IMR-90 (cell line): ENCODE data around the gene PIP4P1. TPM values are rescaled to one million over a fixed set of nuclear protein-coding genes. Genes with fewer than 3 reads are reported as not detected.

ENCODE experiments used
- ATAC-seq: fragments of 200-7000 bp; cut with Tn5 transposase; 2 replicates; pipeline ENCODE4 v1.9.1; 2020; ENCODE audit warnings: low read depth, mild to moderate bottlenecking, moderate library complexity
- BruUV-seq: library from RNA; stranded (reverse); fragments of 400-500 nt; replicated peaks from 2 replicates; lab custom pipeline; 2021; lab: Mats Ljungman, UMichigan
- CTCF ChIA-PET: fragments of 300-600 bp; formaldehyde crosslinking; extraction: SDS; loops from one replicate; lab custom pipeline; 2021; ENCODE audit warnings: antibody characterized with exemption; lab: Yijun Ruan, JAX
- POLR2A ChIA-PET: fragments of 300-600 bp; sonication (Branson Sonifier 250); formaldehyde crosslinking; loops from one replicate; lab custom pipeline; 2022; ENCODE audit warnings: antibody characterized with exemption; ENCODE audit not compliant: unreplicated experiment; lab: Charles Lee
- DNase-seq: peaks from one replicate; pipeline ENCODE4 v3.0.0; 2013
- H2AFZ ChIP-seq: replicated peaks from 2 replicates; pipeline ENCODE3; 2013; ENCODE audit warnings: low read length, mild to moderate bottlenecking; ENCODE audit not compliant: poor library complexity
- H2AK5ac ChIP-seq: 2 replicates; pipeline ENCODE4 v1.6.1; 2013; ENCODE audit warnings: low read depth, low read length, inconsistent platforms
- H2AK9ac ChIP-seq: replicated peaks from 2 replicates; pipeline ENCODE3; 2013; ENCODE audit warnings: mild to moderate bottlenecking, low read depth, low read length, moderate library complexity; ENCODE audit not compliant: poor library complexity
- H2BK120ac ChIP-seq: 2 replicates; pipeline ENCODE4 v1.6.1; 2013; ENCODE audit warnings: low read depth, low read length, inconsistent platforms
- H2BK15ac ChIP-seq: 3 replicates; pipeline ENCODE4 v1.6.1; 2013; ENCODE audit warnings: low read depth, low read length, inconsistent platforms
- H2BK20ac ChIP-seq: 2 replicates; pipeline ENCODE4 v1.6.1; 2013; ENCODE audit warnings: low read depth, mild to moderate bottlenecking, inconsistent platforms, low read length, moderate library complexity
- H2BK5ac ChIP-seq: 2 replicates; pipeline ENCODE4 v1.6.1; 2013; ENCODE audit warnings: mild to moderate bottlenecking, low read depth, low read length, inconsistent platforms; ENCODE audit not compliant: poor library complexity, severe bottlenecking
- H3K14ac ChIP-seq: replicated peaks from 2 replicates; pipeline ENCODE4 v1.6.1; 2013; ENCODE audit warnings: low read depth, low read length, inconsistent platforms
- H3K18ac ChIP-seq: 2 replicates; pipeline ENCODE4 v1.6.1; 2013; ENCODE audit warnings: low read depth, low read length, control low read depth
- H3K23ac ChIP-seq: 2 replicates; pipeline ENCODE4 v1.6.1; 2013; ENCODE audit warnings: low read depth, low read length, inconsistent platforms
- H3K27ac ChIP-seq: 2 replicates; pipeline ENCODE4 v1.5.1; 2013; ENCODE audit warnings: mild to moderate bottlenecking, control low read depth, low read length; ENCODE audit not compliant: insufficient read depth
- H3K27me3 ChIP-seq: 2 replicates; pipeline ENCODE4 v1.6.1; 2013; ENCODE audit warnings: low read length; ENCODE audit not compliant: control insufficient read depth, insufficient read depth
- H3K36me3 ChIP-seq: 2 replicates; pipeline ENCODE4 v1.6.1; 2013; ENCODE audit warnings: low read length, mixed read lengths; ENCODE audit not compliant: control insufficient read depth, insufficient read depth
- H3K4ac ChIP-seq: 2 replicates; pipeline ENCODE4 v1.6.1; 2013; ENCODE audit warnings: low read depth, low read length, inconsistent platforms
- H3K4me1 ChIP-seq: 2 replicates; pipeline ENCODE4 v1.6.1; 2013; ENCODE audit warnings: low read length, mixed read lengths; ENCODE audit not compliant: control insufficient read depth, insufficient read depth
- H3K4me2 ChIP-seq: 2 replicates; pipeline ENCODE4 v1.6.1; 2013; ENCODE audit warnings: low read depth, mild to moderate bottlenecking, control low read depth, low read length, moderate library complexity
- H3K4me3 ChIP-seq: 2 replicates; pipeline ENCODE4 v1.5.1; 2013; ENCODE audit warnings: low read depth, mild to moderate bottlenecking, control low read depth, low read length, moderate library complexity; ENCODE audit not compliant: insufficient read depth
- H3K56ac ChIP-seq: 2 replicates; pipeline ENCODE4 v1.6.1; 2013; ENCODE audit warnings: low read length, inconsistent platforms; ENCODE audit not compliant: insufficient read depth; ENCODE audit errors: extremely low read depth
- H3K79me1 ChIP-seq, 2 experiments: 2 replicates each; pipeline ENCODE4 v1.6.1; 2013; ENCODE audit warnings: low read length in 2 of 2, inconsistent platforms in 1 of 2, low read depth in 1 of 2
- H3K9ac ChIP-seq: 2 replicates; pipeline ENCODE4 v1.6.1; 2013; ENCODE audit warnings: low read depth, low read length, control low read depth
- H3K9me1 ChIP-seq: 2 replicates; pipeline ENCODE4 v1.6.1; 2013; ENCODE audit warnings: low read length, inconsistent platforms; ENCODE audit not compliant: insufficient read depth
- H3K9me3 ChIP-seq: 2 replicates; pipeline ENCODE4 v1.6.1; 2013; ENCODE audit warnings: low read length; ENCODE audit not compliant: control insufficient read depth, insufficient read depth
- H4K20me1 ChIP-seq: 2 replicates; pipeline ENCODE4 v1.6.1; 2013; ENCODE audit warnings: low read length, inconsistent platforms; ENCODE audit not compliant: insufficient read depth
- H4K5ac ChIP-seq: 2 replicates; pipeline ENCODE4 v1.6.1; 2013; ENCODE audit warnings: mild to moderate bottlenecking, low read depth, low read length, control low read depth
- H4K8ac ChIP-seq, 2 experiments: 2 replicates each; pipeline ENCODE4 v1.6.1; 2013; ENCODE audit warnings: low read depth in 2 of 2, low read length in 2 of 2, control low read depth in 1 of 2, inconsistent platforms in 1 of 2
- H4K91ac ChIP-seq: 2 replicates; pipeline ENCODE4 v1.6.1; 2013; ENCODE audit warnings: low read depth, low read length, inconsistent platforms; ENCODE audit not compliant: insufficient read depth
- CEBPB ChIP-seq: IDR thresholded peaks from 2 replicates; pipeline ENCODE4 v1.6.1; 2012; ENCODE audit warnings: low read depth, low read length, improper control_type of control experiment
- CHD1 ChIP-seq: IDR thresholded peaks from 2 replicates; pipeline ENCODE4 v1.6.1; 2012; ENCODE audit warnings: low read depth, low read length, improper control_type of control experiment
- CTCF ChIP-seq: conservative IDR thresholded peaks from 2 replicates; pipeline ENCODE4 v1.5.1; 2012; ENCODE audit warnings: mild to moderate bottlenecking, low read depth, low read length, improper control_type of control experiment
- ELK1 ChIP-seq: fragments of 150-350 bp; IDR thresholded peaks from 2 replicates; pipeline ENCODE4 v1.6.1; 2016; ENCODE audit warnings: low read depth, mild to moderate bottlenecking, low read length, moderate library complexity, borderline replicate concordance
- FOS ChIP-seq: fragments of 150-350 bp; IDR thresholded peaks from 2 replicates; pipeline ENCODE4 v1.6.1; 2016; ENCODE audit warnings: low read depth, low read length
- MAFK ChIP-seq: IDR thresholded peaks from 2 replicates; pipeline ENCODE4 v1.6.1; 2012; ENCODE audit warnings: low read depth, low read length, improper control_type of control experiment
- MAZ ChIP-seq: IDR thresholded peaks from 2 replicates; pipeline ENCODE4 v1.6.1; 2012; ENCODE audit warnings: low read depth, mild to moderate bottlenecking, low read length, improper control_type of control experiment, moderate library complexity, borderline replicate concordance
- MXI1 ChIP-seq: IDR thresholded peaks from 2 replicates; pipeline ENCODE4 v1.6.1; 2012; ENCODE audit warnings: low read depth, mild to moderate bottlenecking, low read length, moderate library complexity, borderline replicate concordance
- NFE2L2 ChIP-seq: fragments of 150-350 bp; IDR thresholded peaks from 2 replicates; pipeline ENCODE4 v1.6.1; 2016; ENCODE audit warnings: low read depth, mild to moderate bottlenecking, low read length
- POLR2A ChIP-seq: IDR thresholded peaks from 2 replicates; pipeline ENCODE4 v1.6.1; 2012; ENCODE audit warnings: mild to moderate bottlenecking, low read depth, low read length
- RAD21 ChIP-seq: IDR thresholded peaks from 2 replicates; pipeline ENCODE4 v1.6.1; 2012; ENCODE audit warnings: low read length, improper control_type of control experiment
- RCOR1 ChIP-seq: IDR thresholded peaks from 2 replicates; pipeline ENCODE4 v1.6.1; 2012; ENCODE audit warnings: mild to moderate bottlenecking, low read length, improper control_type of control experiment; ENCODE audit not compliant: insufficient replicate concordance
- RFX5 ChIP-seq: IDR thresholded peaks from 2 replicates; pipeline ENCODE4 v1.8.0; 2012; ENCODE audit warnings: low read depth, mild to moderate bottlenecking, low read length, moderate library complexity
- SMC3 ChIP-seq: fragments of 150-350 bp; IDR thresholded peaks from 2 replicates; pipeline ENCODE4 v1.6.1; 2016; ENCODE audit warnings: low read depth, mild to moderate bottlenecking, antibody characterized with exemption, low read length, moderate library complexity
- USF2 ChIP-seq: fragments of 150-350 bp; IDR thresholded peaks from 2 replicates; pipeline ENCODE4 v1.6.1; 2017; ENCODE audit warnings: mild to moderate bottlenecking, antibody characterized with exemption, low read length, low read depth
- WGBS, 2 experiments: methylation state at CpG; one replicate each; pipeline versions ENCODE4 v1.1.5 to v1.1.7; 2013; ENCODE audit warnings: missing lambda C conversion rate in 2 of 2; ENCODE audit not compliant: insufficient read length in 1 of 2; ENCODE audit errors: extremely low coverage in 2 of 2; 5-methylcytosine and 5-hydroxymethylcytosine counted together
- dilution Hi-C: fragments of 300-500 bp; cut with HindIII; formaldehyde crosslinking; loops from one replicate; pipeline ENCODE4 v1.14.3; 2018; ENCODE audit warnings: low sequenced_read_pairs; ENCODE audit not compliant: unreplicated experiment
- in situ Hi-C: fragments of 300-500 bp; cut with MboI; formaldehyde crosslinking; loops from 3 replicates; pipeline ENCODE4 v1.14.3; 2019; ENCODE audit warnings: low sequenced_read_pairs, inconsistent platforms, mixed read lengths
- intact Hi-C: fragments of 100-400 bp; cut with micrococcal nuclease; formaldehyde crosslinking; loops from 2 replicates; pipeline ENCODE4 v1.10.0; 2022
- polyA plus RNA-seq, 3 experiments: library from polyadenylated mRNA; depleted of rRNA; stranded (reverse); fragments of >200 nt; gene quantifications; 2 replicates each; pipeline ENCODE4 v1.2.3, GENCODE V29; 2012; ENCODE audit warnings: low replicate concordance in 1 of 3
- total RNA-seq: library from RNA; depleted of rRNA; stranded (reverse); fragments of >200 nt; gene quantifications from 2 replicates; pipeline ENCODE4 v1.2.3, GENCODE V29; 2012

PIP4P1 gene
- total and polyA plus RNA-seq, 2 of the 4 experiments (the other 2 are of a cell fraction): 15.2 to 27.8 TPM

DNA sequence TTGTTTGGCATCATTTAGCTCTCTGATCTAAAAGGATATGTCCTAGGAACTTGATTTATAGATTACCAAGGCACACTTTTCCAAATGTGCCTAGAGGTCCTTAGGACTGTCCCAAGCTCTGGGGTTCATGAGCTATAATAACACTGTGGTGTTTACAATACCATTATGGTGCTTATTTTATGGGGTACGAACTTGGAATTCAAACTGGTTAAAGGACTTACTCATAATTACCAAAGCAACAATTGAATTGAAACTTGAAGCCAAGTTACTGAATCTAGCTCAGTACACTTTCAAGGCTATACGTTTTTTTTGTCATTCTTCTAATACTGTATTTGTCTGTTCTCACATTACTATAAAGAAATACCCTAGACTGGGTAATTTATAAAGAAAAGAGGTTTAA lies 38.3 kb downstream of the PIP4P1 start:
- H2AK5ac ChIP-seq: no peak overlapping the region
- no peaks in the 10 kb centered on the region for H3K9me3 ChIP-seq
- H3K9ac ChIP-seq: no peak overlapping the region
- no peak overlapping the region for H3K14ac ChIP-seq
- H3K36me3 ChIP-seq: no peaks in the 10 kb centered on the region
- H2AFZ ChIP-seq: no peak overlapping the region
- H4K5ac ChIP-seq: no peak overlapping the region
- WGBS, 2 experiments: no CpG with 5 or more reads among the region's 2 CpGs
- H3K4me1 ChIP-seq: 0 out of 2 replicates have a peak, but pooled peaks cover 2% of the 10 kb centered on the region
- no TSS peak for BruUV-seq
- H3K4me3 ChIP-seq: no peak overlapping the region
- ChIA-PET CTCF (no interaction called here), POLR2A (no interaction called here)
- dilution Hi-C loops (no loop called here), in situ Hi-C loops (no loop called here), intact Hi-C loops (no loop called here)
- no peak overlapping the region for H3K23ac ChIP-seq
- H3K27ac ChIP-seq: no peak overlapping the region
- H2AK9ac ChIP-seq: no peak overlapping the region
- ATAC-seq (no peak), DNase-seq (no peak)
- H4K91ac ChIP-seq: no peak overlapping the region
- no peak overlapping the region for H3K4me2 ChIP-seq
- H4K20me1 ChIP-seq: no peaks in the 10 kb centered on the region
- no peak overlapping the region for H3K56ac ChIP-seq
- no peak overlapping the region for H3K4ac ChIP-seq
- H3K9me1 ChIP-seq: no peaks in the 10 kb centered on the region
- no peaks in the 10 kb centered on the region for H3K79me1 ChIP-seq
- no peak overlapping the region for H3K18ac ChIP-seq
- no peak overlapping the region for H2BK5ac ChIP-seq
- no peak overlapping the region for H2BK15ac ChIP-seq
- no peak overlapping the region for H4K8ac ChIP-seq
- H3K27me3 ChIP-seq: peaks cover 3% of the 10 kb centered on the region
- no peak overlapping the region for H2BK120ac ChIP-seq
- H2BK20ac ChIP-seq: no peak overlapping the region
- TF ChIP-seq MAZ: no peak
- TF ChIP-seq ELK1: no peak
- no peak for TF ChIP-seq RFX5
- no peak for TF ChIP-seq CEBPB
- no peak for TF ChIP-seq NFE2L2
- no peak for TF ChIP-seq RCOR1
- no peak for TF ChIP-seq CHD1
- TF ChIP-seq MAFK: no peak
- TF ChIP-seq MXI1: no peak
- no peak for TF ChIP-seq SMC3
- no peak for TF ChIP-seq FOS
- TF ChIP-seq RAD21: no peak
- TF ChIP-seq USF2: no peak
- no peak for TF ChIP-seq CTCF
- TF ChIP-seq POLR2A: no peak
